CD4-positive, alpha-beta T cell treated with Interleukin-17A for 4 hours (primary cell): ENCODE measurements around the gene CYSRT1.

Experiments used
- DNase-seq: peaks from one replicate; pipeline ENCODE4 v3.0.0-alpha.2; 2020; ENCODE audit warnings: mixed read lengths

Gene CYSRT1

DNA sequence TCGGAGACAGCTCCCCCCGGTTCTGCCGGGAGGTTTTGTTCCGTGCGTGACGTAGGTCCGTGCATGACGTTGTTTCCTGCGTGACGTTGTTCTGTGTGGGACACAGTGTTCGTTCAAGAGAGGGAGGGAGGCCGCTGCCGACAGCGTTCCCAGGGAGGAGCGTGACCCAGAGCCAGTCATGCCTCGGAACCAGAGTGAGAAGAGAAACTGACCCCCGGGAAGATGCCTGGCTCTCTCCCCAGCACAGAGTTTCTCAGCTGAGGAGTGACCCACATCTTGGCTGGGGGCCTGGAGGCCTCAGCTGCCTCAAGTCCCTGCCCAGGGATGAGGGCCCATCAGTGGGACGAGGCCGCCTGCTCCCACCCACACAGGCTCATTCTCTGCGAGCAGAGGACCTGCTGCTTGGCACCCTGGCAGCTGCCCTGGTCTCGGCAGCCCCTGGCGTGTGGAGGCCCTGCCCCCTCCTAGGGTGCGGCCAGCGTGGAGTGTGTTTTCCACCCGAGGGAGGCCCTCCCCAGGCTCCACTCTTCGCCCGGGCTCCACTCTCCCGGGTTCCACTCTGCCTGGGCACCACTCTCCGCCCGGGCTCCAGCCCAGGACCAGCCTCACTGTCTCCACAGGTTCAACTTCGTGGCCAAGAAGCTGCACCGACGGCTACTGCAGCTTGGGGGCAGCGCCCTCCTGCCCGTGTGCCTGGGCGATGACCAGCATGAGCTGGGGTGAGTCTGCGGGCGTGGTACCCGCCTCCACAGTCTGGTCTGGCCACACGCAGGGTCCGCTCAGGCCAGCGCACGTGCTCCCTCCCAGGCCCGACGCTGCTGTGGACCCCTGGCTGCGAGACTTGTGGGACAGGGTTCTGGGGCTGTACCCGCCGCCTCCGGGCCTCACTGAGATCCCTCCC is 11.6 kb upstream of the CYSRT1 start:
- no peak for DNase-seq

- DNase-seq, result no peak
These were observed 10.4 kb upstream of the CYSRT1 start for GRCh38 chr9:137214620-137215019.

DNA sequence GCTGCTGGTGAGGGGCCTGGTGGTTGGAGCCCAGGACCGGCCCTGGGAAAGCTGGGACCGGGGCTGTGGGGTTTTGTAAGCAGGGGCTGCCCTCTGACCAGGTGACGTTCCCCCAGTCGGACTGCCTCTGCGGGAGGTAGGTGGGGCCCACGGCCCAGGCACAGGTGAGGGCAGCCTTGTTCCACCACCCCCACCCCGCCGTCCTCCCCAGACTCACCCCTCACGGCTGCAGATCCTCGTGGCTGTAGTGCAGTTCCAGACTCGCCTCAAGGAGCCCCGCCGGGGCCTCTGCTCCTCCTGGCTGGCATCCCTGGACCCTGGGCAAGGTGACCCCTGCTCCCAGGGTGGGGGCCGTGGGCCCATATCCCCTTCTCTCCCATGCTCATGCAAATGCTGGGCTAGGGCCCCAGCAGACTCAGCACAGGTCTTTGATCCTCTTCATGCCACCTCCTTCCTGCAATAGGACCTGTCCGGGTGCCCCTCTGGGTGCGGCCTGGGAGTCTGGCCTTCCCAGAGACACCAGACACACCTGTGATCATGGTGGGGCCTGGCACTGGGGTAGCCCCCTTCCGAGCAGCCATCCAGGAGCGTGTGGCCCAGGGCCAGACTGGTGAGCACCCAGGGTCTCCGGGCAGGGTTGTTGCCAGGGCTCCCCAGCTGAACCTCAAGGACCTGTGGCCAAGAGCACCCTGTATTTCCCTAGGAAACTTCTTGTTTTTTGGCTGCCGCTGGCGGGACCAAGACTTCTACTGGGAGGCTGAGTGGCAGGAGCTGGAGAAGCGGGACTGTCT is 9.6 kb upstream of the CYSRT1 start:
- DNase-seq, result no peak

GRCh38 chr9:137216188-137216965 is 8.6 kb upstream of the CYSRT1 start:
- no peak for DNase-seq

GRCh38 chr9:137217276-137218211 is 7.4 kb upstream of the CYSRT1 start:
- peak; percentile 40 for DNase-seq

GRCh38 chr9:137218212-137218753 is 6.7 kb upstream of the CYSRT1 start:
- DNase-seq, result no peak

GRCh38 chr9:137218754-137219271 is 6.2 kb upstream of the CYSRT1 start:
- no peak for DNase-seq

DNA sequence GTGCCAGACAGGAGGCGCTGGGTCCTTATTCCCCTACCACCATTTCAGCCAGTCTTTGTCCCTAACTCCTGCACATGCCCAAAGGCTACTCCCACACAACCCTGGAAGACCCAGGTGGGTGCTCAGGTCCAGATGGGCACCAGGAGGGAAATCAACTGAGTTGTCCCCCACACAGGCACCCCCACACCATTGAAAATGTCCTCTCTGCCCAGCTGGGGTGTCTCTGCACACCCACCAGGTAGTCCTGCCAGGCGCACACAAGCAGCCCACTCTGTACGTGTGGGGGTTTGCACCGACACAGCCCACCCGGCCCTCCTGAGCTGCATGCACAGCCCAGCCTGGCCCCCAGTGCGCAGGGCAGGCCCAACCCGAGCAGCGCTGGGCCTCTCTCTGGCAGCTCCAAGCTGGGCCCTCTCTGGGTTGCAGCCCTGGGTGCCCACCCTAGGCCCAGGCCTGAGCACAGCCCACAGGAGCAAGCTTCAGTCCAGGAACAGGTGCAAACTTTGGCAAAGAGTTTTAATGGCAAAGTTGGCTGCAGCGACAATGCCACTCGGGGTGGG is 5.1 kb upstream of the CYSRT1 start:
- DNase-seq, result no peak

- DNase-seq, result no peak
These were observed 4.5 kb upstream of the CYSRT1 start for GRCh38 chr9:137220317-137221094.

DNA sequence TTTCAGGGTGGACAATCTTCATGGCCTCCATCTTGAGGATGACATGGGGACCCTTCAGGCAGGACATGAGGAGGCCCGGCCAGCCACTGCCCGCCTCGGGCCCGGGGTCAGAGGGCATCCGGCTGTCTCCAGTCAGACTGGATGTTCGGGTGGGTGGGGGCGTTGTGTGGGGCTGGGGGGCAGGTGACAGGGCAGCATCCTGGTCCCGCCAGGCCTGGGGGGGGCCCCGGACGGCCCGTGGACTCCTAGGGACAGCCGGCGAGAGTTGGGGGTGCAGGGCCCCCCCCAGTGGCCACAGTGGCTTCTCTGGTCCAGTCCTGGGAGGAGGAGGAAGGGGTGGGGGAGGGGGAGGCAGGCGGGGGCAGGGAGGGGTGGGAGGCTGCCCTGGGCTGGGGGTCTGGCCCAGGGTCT is 3.9 kb upstream of the CYSRT1 start:
- DNase-seq, result no peak

- DNase-seq, result peak; percentile 44
These were observed 3.4 kb upstream of the CYSRT1 start for GRCh38 chr9:137221506-137222111.

GRCh38 chr9:137222190-137223077 is 2.5 kb upstream of the CYSRT1 start, which contains the start of gene RNF208:
Gene RNF208, minus strand, starts transcription at chr9:137222240. Its CDS starts 1,028 bp downstream, at chr9:137221212.
- DNase-seq, result peak; percentile 24

GRCh38 chr9:137223078-137223970 is 1.6 kb upstream of the CYSRT1 start:
- DNase-seq, result peak; percentile 98

- no peak for DNase-seq
These were observed 841 bp downstream of the CYSRT1 start for GRCh38 chr9:137225699-137226331.

DNA sequence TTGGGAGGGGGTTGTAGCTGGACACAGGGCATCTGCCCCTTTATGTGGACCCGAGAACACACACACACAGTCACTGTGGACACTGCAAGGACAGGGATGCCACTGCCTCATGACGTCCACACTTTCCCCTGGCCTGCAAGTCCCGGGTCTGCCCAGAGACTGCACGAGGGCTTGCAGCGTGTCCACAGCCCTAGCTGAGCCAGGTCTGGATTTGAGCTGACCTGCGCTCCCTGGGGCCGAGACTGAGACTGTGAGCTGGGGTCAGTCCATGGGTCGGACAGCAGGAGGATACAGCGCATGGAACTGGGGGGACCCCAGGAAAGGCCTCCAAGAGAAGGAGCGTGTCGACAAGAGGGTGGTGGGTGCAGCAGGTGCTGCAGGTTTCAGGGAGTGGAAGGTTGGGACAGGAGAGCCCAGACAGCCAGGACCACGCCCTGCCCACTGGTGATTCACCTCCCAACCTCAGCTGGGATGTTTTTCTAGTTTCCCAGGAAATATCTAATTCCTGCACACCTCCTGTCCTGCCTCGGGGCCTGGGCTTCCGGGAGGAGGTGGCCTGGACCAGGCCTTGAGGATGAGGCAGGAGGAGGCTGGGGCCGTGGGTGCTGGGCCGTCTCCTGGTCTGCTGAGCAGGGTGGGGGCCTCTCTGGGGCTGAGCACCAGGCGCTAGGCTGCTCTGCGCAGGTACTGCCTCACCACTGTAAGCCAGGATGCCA is 1.5 kb downstream of the CYSRT1 start:
- DNase-seq, result no peak
